Smooth muscle cell (in vitro differentiated cells): ENCODE data around the gene SV2B. TPM values are rescaled to one million over a fixed set of nuclear protein-coding genes. Genes with fewer than 3 reads are reported as not detected.

Experiments
- DNase-seq: peaks from one replicate; lab custom pipeline; 2025; ENCODE audit not compliant: unreplicated experiment; lab: John Stamatoyannopoulos, UW
- H2AFZ ChIP-seq: fragments of 200-600 bp; sonication (generic); 2 replicates; pipeline ENCODE4 v1.6.0; 2016; ENCODE audit warnings: antibody characterized with exemption, low read depth, mild to moderate bottlenecking
- H3F3A ChIP-seq: fragments of 200-600 bp; sonication (generic); 2 replicates; pipeline ENCODE4 v1.6.0; 2017; ENCODE audit warnings: antibody characterized with exemption, low read depth
- H3K27ac ChIP-seq: fragments of 200-600 bp; sonication (generic); 2 replicates; pipeline ENCODE4 v1.5.1; 2016; ENCODE audit warnings: low read depth, mild to moderate bottlenecking
- H3K27me3 ChIP-seq: fragments of 200-600 bp; sonication (generic); 2 replicates; pipeline ENCODE4 v1.6.1; 2016; ENCODE audit warnings: low read depth, mild to moderate bottlenecking
- H3K36me3 ChIP-seq: fragments of 200-600 bp; sonication (generic); 2 replicates; pipeline ENCODE4 v1.5.1; 2016; ENCODE audit warnings: low read depth
- H3K4me1 ChIP-seq: fragments of 200-600 bp; sonication (generic); 2 replicates; pipeline ENCODE4 v1.5.1; 2016; ENCODE audit warnings: low read depth
- H3K4me2 ChIP-seq: fragments of 200-600 bp; sonication (generic); 2 replicates; pipeline ENCODE4 v1.6.0; 2016; ENCODE audit warnings: mild to moderate bottlenecking
- H3K4me3 ChIP-seq: fragments of 200-600 bp; sonication (generic); 2 replicates; pipeline ENCODE4 v1.5.1; 2016; ENCODE audit warnings: mild to moderate bottlenecking
- H3K79me2 ChIP-seq: fragments of 200-600 bp; sonication (generic); 2 replicates; pipeline ENCODE4 v1.6.0; 2016; ENCODE audit warnings: low read depth, mild to moderate bottlenecking
- H3K9ac ChIP-seq: fragments of 200-600 bp; sonication (generic); 2 replicates; pipeline ENCODE4 v1.6.0; 2016; ENCODE audit warnings: low read depth
- H3K9me3 ChIP-seq: fragments of 200-600 bp; sonication (generic); replicated peaks from 2 replicates; pipeline ENCODE4 v1.5.1; 2016; ENCODE audit warnings: low read depth
- H4K20me1 ChIP-seq: fragments of 200-600 bp; sonication (generic); 2 replicates; pipeline ENCODE4 v1.6.0; 2016; ENCODE audit warnings: low read depth
- WGBS: methylation state at CpG from one replicate; pipeline ENCODE4 v1.1.7; 2016; ENCODE audit warnings: low lambda C conversion rate; 5-methylcytosine and 5-hydroxymethylcytosine counted together
- polyA plus RNA-seq: library from polyadenylated mRNA; unstranded; fragments of >200 nt; fragmentation: Nextera tagmentation; extraction: Ambion mirVana; gene quantifications from 2 replicates; pipeline ENCODE4 v1.2.1, GENCODE V29; 2016
- total RNA-seq: library from RNA; depleted of rRNA; stranded (reverse); fragments of >200 nt; gene quantifications from 2 replicates; pipeline ENCODE4 v1.2.3, GENCODE V29; 2014
- TF ChIP-seq, protein P1 (sequence below): fragments of 200-600 bp; sonication (generic); IDR thresholded peaks from 2 replicates; pipeline ENCODE4 v1.5.1; 2017; ENCODE audit warnings: borderline replicate concordance, mild to moderate bottlenecking, antibody characterized with exemption; ENCODE audit not compliant: insufficient read depth, poor library complexity, severe bottlenecking

SV2B gene
- total and polyA plus RNA-seq, 2 experiments from 2014 or later: not detected

DNA sequence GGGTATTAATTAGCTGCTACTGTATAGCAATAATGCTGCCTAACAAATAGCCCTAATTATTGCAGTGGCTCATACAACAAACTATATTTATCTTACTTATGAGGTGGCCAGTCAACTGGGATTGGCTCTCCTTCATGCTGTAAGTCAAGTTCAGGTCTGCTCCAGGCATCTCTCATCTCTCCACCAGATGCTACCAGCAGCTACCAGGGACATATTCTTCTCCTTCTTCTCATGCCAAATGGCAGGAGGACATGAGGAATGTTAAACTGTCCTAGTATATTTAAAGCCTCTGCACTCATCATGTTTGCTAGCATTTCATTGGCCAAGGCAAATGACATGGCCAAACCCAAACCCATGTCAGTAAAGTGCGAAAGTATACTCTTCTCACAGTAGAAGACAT is 17.3 kb downstream of the SV2B start:
- Histone ChIP-seq H3K9ac (no peak overlapping the region), H3K4me2 (no peak overlapping the region), H3K9me3 (no peaks in the 10 kb centered on the region), H3K27ac (no peak overlapping the region), H3K36me3 (no peaks in the 10 kb centered on the region), H4K20me1 (no peaks in the 10 kb centered on the region), H2AFZ (no peak overlapping the region), H3K79me2 (no peaks in the 10 kb centered on the region), H3F3A (no peaks in the 10 kb centered on the region), H3K27me3 (no peaks in the 10 kb centered on the region), H3K4me1 (no peaks in the 10 kb centered on the region), H3K4me3 (no peak overlapping the region)
- TF ChIP-seq, protein P1, sequence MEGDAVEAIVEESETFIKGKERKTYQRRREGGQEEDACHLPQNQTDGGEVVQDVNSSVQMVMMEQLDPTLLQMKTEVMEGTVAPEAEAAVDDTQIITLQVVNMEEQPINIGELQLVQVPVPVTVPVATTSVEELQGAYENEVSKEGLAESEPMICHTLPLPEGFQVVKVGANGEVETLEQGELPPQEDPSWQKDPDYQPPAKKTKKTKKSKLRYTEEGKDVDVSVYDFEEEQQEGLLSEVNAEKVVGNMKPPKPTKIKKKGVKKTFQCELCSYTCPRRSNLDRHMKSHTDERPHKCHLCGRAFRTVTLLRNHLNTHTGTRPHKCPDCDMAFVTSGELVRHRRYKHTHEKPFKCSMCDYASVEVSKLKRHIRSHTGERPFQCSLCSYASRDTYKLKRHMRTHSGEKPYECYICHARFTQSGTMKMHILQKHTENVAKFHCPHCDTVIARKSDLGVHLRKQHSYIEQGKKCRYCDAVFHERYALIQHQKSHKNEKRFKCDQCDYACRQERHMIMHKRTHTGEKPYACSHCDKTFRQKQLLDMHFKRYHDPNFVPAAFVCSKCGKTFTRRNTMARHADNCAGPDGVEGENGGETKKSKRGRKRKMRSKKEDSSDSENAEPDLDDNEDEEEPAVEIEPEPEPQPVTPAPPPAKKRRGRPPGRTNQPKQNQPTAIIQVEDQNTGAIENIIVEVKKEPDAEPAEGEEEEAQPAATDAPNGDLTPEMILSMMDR: no peak
- no peak for DNase-seq
- WGBS: 83% methylated on average over 1 of the region's 1 CpG

DNA sequence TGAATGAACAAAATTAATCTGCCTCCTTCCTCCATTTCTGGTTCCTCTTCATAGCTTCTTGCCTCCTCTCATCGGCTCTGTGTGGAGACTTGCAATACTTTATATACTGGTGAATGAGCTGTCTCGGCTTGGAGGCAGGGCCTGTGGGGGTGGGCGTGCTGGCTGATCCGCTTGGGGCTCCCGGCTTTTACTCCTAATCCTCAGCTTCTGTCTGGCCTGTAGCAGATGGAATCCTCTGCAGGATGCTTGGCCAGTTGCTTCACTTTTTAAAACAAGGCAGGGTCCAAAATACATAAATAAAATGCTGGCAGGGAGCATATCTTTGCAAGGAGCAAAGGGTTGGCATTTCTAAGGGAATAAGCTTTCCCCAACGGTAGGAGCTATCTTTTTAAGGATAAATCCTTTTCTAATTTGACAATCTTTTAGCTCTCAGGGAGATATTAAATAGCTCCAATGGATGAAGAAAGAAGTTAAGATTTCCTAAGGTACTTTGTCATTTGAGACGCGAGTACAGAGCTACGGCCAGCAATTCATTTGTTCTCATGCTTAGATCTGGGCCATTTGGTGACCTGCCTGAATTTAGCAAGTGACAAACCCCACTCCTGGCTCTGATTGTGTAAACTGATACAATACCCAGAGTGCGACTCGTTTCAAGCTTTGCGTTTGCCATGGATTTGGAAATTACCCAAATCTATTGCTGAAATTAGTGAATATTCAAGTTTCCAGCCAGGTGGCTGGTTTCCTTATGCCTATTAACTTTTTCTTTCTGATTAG is 18.9 kb downstream of the SV2B start:
- H2AFZ ChIP-seq: no peak overlapping the region
- no peak for DNase-seq
- H4K20me1 ChIP-seq: no peaks in the 10 kb centered on the region
- H3K27me3 ChIP-seq: no peaks in the 10 kb centered on the region
- H3F3A ChIP-seq: no peaks in the 10 kb centered on the region
- H3K4me1 ChIP-seq: no peaks in the 10 kb centered on the region
- H3K36me3 ChIP-seq: no peaks in the 10 kb centered on the region
- no peaks in the 10 kb centered on the region for H3K79me2 ChIP-seq
- no peaks in the 10 kb centered on the region for H3K9me3 ChIP-seq
- no peak overlapping the region for H3K4me2 ChIP-seq
- H3K27ac ChIP-seq: no peak overlapping the region
- no peak overlapping the region for H3K4me3 ChIP-seq
- H3K9ac ChIP-seq: no peak overlapping the region
- WGBS: 66% methylated on average over 12 of the region's 12 CpGs
- TF ChIP-seq, protein P1: no peak

DNA sequence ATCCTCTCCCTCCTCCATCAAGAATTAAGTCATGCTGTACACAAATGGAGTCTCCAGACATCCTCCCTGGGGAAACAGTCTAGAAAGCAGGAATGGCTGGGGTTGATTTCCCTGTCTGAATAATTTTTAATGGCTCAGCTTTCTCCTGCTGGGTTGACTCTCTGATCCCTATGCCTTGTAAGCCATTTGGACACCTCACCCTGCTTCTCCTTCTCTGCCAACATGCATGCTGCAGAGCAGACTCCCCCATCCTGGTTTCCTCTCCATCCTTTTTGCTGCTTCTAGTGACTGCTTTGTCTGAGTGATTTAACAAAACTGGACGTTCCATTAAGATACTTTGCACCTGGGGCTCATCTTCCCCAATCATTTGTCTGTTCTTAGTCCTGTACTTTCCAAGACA is 22.2 kb downstream of the SV2B start:
- Histone ChIP-seq H3K79me2 (no peaks in the 10 kb centered on the region), H2AFZ (no peak overlapping the region), H3K9ac (no peak overlapping the region), H4K20me1 (no peaks in the 10 kb centered on the region), H3K27ac (no peak overlapping the region), H3K36me3 (no peaks in the 10 kb centered on the region), H3K4me2 (no peak overlapping the region), H3K27me3 (no peaks in the 10 kb centered on the region), H3K4me3 (no peak overlapping the region), H3F3A (no peaks in the 10 kb centered on the region), H3K9me3 (no peaks in the 10 kb centered on the region), H3K4me1 (no peaks in the 10 kb centered on the region)
- TF ChIP-seq, protein P1: no peak
- 89% methylated on average over 1 of the region's 1 CpG for WGBS
- no peak for DNase-seq

DNA sequence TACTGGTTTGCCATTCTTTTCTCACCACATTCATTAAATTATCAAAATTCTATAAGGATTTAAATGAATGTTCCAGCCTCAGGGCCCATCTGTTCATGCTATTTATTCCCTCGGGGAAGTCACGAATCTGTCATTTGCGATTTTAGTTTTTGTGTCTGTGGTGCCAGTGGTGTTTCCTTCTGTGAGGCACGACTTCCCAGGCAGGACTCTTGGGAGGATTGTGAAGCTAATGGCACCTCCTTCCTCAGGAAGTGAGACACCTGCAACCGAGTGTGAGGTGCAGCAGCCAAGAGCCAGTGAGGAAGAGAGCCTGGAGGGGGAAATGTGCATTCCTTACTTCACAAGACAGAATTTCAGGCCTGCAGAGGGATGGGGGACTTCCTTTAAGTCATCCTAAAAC is 24.1 kb downstream of the SV2B start:
- no peak overlapping the region for H3K4me2 ChIP-seq
- 70% methylated on average over 5 of the region's 5 CpGs for WGBS

More for the DNA sequence above, 24.1 kb downstream of the SV2B start:
- TF ChIP-seq, protein P1: no peak
- peaks cover 3% of the 10 kb centered on the region for H3K4me1 ChIP-seq
- H3K27ac ChIP-seq: no peak overlapping the region
- no peak for DNase-seq
- H4K20me1 ChIP-seq: no peaks in the 10 kb centered on the region
- H3F3A ChIP-seq: no peaks in the 10 kb centered on the region
- H3K36me3 ChIP-seq: no peaks in the 10 kb centered on the region
- H3K9ac ChIP-seq: no peak overlapping the region
- H3K79me2 ChIP-seq: no peaks in the 10 kb centered on the region
- H2AFZ ChIP-seq: no peak overlapping the region
- no peak overlapping the region for H3K4me3 ChIP-seq
- H3K27me3 ChIP-seq: peaks cover 3% of the 10 kb centered on the region
- H3K9me3 ChIP-seq: no peaks in the 10 kb centered on the region
